ENCODE results near the gene FBXL20. TPM values are rescaled to one million over a fixed set of nuclear protein-coding genes. Genes with fewer than 3 reads are reported as not detected.

FBXL20 gene
- total and polyA plus RNA-seq, 2 donors, result 4.0 to 18.6 TPM

GRCh38 chr17:39244016-39244599 lies 157.3 kb downstream of the FBXL20 start:
- H3K27ac ChIP-seq (ENCODE audit: low read depth), result no peak overlapping the region
- DNase-seq (ENCODE audit: extremely low spot score), result no peak
- WGBS, result 43% methylated on average over 11 of the region's 11 CpGs
- no peaks in the 10 kb centered on the region for H3K36me3 ChIP-seq (ENCODE audit: insufficient read depth)
- no peak overlapping the region for H3K4me3 ChIP-seq (ENCODE audit: low read depth, low read length)
- no peaks in the 10 kb centered on the region for H3K4me1 ChIP-seq (ENCODE audit: insufficient read depth)

- no peak overlapping the region for H3K4me3 ChIP-seq (ENCODE audit: low read depth, low read length)
- 81% methylated on average over 8 of the region's 8 CpGs for WGBS
- H3K27ac ChIP-seq (ENCODE audit: low read depth), result no peak overlapping the region
- no peak for DNase-seq (ENCODE audit: extremely low spot score)
- no peaks in the 10 kb centered on the region for H3K4me1 ChIP-seq (ENCODE audit: insufficient read depth)
- H3K36me3 ChIP-seq (ENCODE audit: insufficient read depth), result no peaks in the 10 kb centered on the region
Observed at GRCh38 chr17:39243155-39243554, 158.3 kb downstream of the FBXL20 start.

GRCh38 chr17:39240631-39241030 lies 160.8 kb downstream of the FBXL20 start:
- DNase-seq (ENCODE audit: extremely low spot score), result no peak
- Histone ChIP-seq H3K4me1 (ENCODE audit: insufficient read depth) (no peaks in the 10 kb centered on the region), H3K27ac (ENCODE audit: low read depth) (no peak overlapping the region), H3K4me3 (ENCODE audit: low read depth, low read length) (no peak overlapping the region), H3K36me3 (ENCODE audit: insufficient read depth) (no peaks in the 10 kb centered on the region)
- WGBS, result 86% methylated on average over 5 of the region's 5 CpGs

- DNase-seq (ENCODE audit: extremely low spot score), result no peak
- WGBS, result 28% methylated on average over 16 of the region's 16 CpGs
- Histone ChIP-seq H3K27ac (ENCODE audit: low read depth) (no peak overlapping the region), H3K36me3 (ENCODE audit: insufficient read depth) (no peaks in the 10 kb centered on the region), H3K4me3 (ENCODE audit: low read depth, low read length) (no peak overlapping the region), H3K4me1 (ENCODE audit: insufficient read depth) (no peaks in the 10 kb centered on the region)
Observed at GRCh38 chr17:39239640-39240314, 161.6 kb downstream of the FBXL20 start.

- Histone ChIP-seq H3K4me3 (ENCODE audit: low read depth, low read length) (no peak overlapping the region), H3K4me1 (ENCODE audit: insufficient read depth) (no peaks in the 10 kb centered on the region), H3K27ac (ENCODE audit: low read depth) (no peak overlapping the region), H3K36me3 (ENCODE audit: insufficient read depth) (no peaks in the 10 kb centered on the region)
- DNase-seq (ENCODE audit: extremely low spot score), result no peak
- 51% methylated on average over 15 of the region's 15 CpGs for WGBS
Observed at GRCh38 chr17:39238311-39238972, 163.0 kb downstream of the FBXL20 start.

- no peaks in the 10 kb centered on the region for H3K36me3 ChIP-seq (ENCODE audit: insufficient read depth)
- 68% methylated on average over 7 of the region's 7 CpGs for WGBS
- H3K4me1 ChIP-seq (ENCODE audit: insufficient read depth), result no peaks in the 10 kb centered on the region
- no peak overlapping the region for H3K4me3 ChIP-seq (ENCODE audit: low read depth, low read length)
- no peak for DNase-seq (ENCODE audit: extremely low spot score)
- no peak overlapping the region for H3K27ac ChIP-seq (ENCODE audit: low read depth)
Observed at GRCh38 chr17:39237586-39237985, 163.8 kb downstream of the FBXL20 start.

- Histone ChIP-seq H3K36me3 (ENCODE audit: insufficient read depth) (no peaks in the 10 kb centered on the region), H3K4me1 (ENCODE audit: insufficient read depth) (no peaks in the 10 kb centered on the region), H3K4me3 (ENCODE audit: low read depth, low read length) (no peak overlapping the region), H3K27ac (ENCODE audit: low read depth) (no peak overlapping the region)
- DNase-seq (ENCODE audit: extremely low spot score), result no peak
- WGBS, result 79% methylated on average over 6 of the region's 6 CpGs
Observed at GRCh38 chr17:39236981-39237441, 164.4 kb downstream of the FBXL20 start.

- H3K4me3 ChIP-seq (ENCODE audit: low read depth, low read length), result no peak overlapping the region
- DNase-seq (ENCODE audit: extremely low spot score), result no peak
- 42% methylated on average over 5 of the region's 5 CpGs for WGBS
- no peaks in the 10 kb centered on the region for H3K4me1 ChIP-seq (ENCODE audit: insufficient read depth)
- no peaks in the 10 kb centered on the region for H3K36me3 ChIP-seq (ENCODE audit: insufficient read depth)
- no peak overlapping the region for H3K27ac ChIP-seq (ENCODE audit: low read depth)
Observed at GRCh38 chr17:39236450-39236927, 164.9 kb downstream of the FBXL20 start.

- no peaks in the 10 kb centered on the region for H3K36me3 ChIP-seq (ENCODE audit: insufficient read depth)
- DNase-seq (ENCODE audit: extremely low spot score), result no peak
- H3K4me3 ChIP-seq (ENCODE audit: low read depth, low read length), result no peak overlapping the region
- H3K4me1 ChIP-seq (ENCODE audit: insufficient read depth), result no peaks in the 10 kb centered on the region
- no peak overlapping the region for H3K27ac ChIP-seq (ENCODE audit: low read depth)
- 32% methylated on average over 18 of the region's 18 CpGs for WGBS
Observed at GRCh38 chr17:39235555-39236449, 165.6 kb downstream of the FBXL20 start.

- WGBS, result 10% methylated on average over 22 of the region's 22 CpGs
- no peak overlapping the region for H3K4me3 ChIP-seq (ENCODE audit: low read depth, low read length)
- H3K27ac ChIP-seq (ENCODE audit: low read depth), result no peak overlapping the region
- no peak for DNase-seq (ENCODE audit: extremely low spot score)
- H3K36me3 ChIP-seq (ENCODE audit: insufficient read depth), result no peaks in the 10 kb centered on the region
- no peaks in the 10 kb centered on the region for H3K4me1 ChIP-seq (ENCODE audit: insufficient read depth)
Observed at GRCh38 chr17:39231591-39232551, 169.6 kb downstream of the FBXL20 start.

GRCh38 chr17:39231091-39231561 lies 170.3 kb downstream of the FBXL20 start:
- H3K4me1 ChIP-seq (ENCODE audit: insufficient read depth), result no peaks in the 10 kb centered on the region
- no peak overlapping the region for H3K4me3 ChIP-seq (ENCODE audit: low read depth, low read length)
- no peak overlapping the region for H3K27ac ChIP-seq (ENCODE audit: low read depth)
- no peak for DNase-seq (ENCODE audit: extremely low spot score)
- WGBS, result 55% methylated on average over 10 of the region's 10 CpGs
- no peaks in the 10 kb centered on the region for H3K36me3 ChIP-seq (ENCODE audit: insufficient read depth)

- Histone ChIP-seq H3K4me3 (ENCODE audit: low read depth, low read length) (no peak overlapping the region), H3K27ac (ENCODE audit: low read depth) (no peak overlapping the region), H3K36me3 (ENCODE audit: insufficient read depth) (no peaks in the 10 kb centered on the region), H3K4me1 (ENCODE audit: insufficient read depth) (no peaks in the 10 kb centered on the region)
- DNase-seq (ENCODE audit: extremely low spot score), result no peak
- WGBS, result 37% methylated on average over 1 of the region's 1 CpG
Observed at GRCh38 chr17:39230361-39230760, 171.1 kb downstream of the FBXL20 start.

All from urinary bladder (tissue), 4 donors.